ENCODE data around the gene RFX4. TPM values are rescaled to one million over a fixed set of nuclear protein-coding genes. Genes with fewer than 3 reads are reported as not detected.

RFX4 gene
- total RNA-seq, 1 donor from 2014 or later, result not detected

GRCh38 chr12:106750524-106750923, 167.7 kb downstream of the RFX4 start:
- intact Hi-C loops (cut with micrococcal nuclease), result no loop called here
- TF ChIP-seq, protein P1, sequence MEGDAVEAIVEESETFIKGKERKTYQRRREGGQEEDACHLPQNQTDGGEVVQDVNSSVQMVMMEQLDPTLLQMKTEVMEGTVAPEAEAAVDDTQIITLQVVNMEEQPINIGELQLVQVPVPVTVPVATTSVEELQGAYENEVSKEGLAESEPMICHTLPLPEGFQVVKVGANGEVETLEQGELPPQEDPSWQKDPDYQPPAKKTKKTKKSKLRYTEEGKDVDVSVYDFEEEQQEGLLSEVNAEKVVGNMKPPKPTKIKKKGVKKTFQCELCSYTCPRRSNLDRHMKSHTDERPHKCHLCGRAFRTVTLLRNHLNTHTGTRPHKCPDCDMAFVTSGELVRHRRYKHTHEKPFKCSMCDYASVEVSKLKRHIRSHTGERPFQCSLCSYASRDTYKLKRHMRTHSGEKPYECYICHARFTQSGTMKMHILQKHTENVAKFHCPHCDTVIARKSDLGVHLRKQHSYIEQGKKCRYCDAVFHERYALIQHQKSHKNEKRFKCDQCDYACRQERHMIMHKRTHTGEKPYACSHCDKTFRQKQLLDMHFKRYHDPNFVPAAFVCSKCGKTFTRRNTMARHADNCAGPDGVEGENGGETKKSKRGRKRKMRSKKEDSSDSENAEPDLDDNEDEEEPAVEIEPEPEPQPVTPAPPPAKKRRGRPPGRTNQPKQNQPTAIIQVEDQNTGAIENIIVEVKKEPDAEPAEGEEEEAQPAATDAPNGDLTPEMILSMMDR (IDR thresholded peaks at IDR 0.05; ENCODE audit: borderline replicate concordance), result no peak
- no peak for DNase-seq

GRCh38 chr12:106753526-106753925, 170.7 kb downstream of the RFX4 start:
- Histone ChIP-seq H3K27ac (replicated peaks) (no peak overlapping the region), H3K4me1 (peaks cover 14% of the 10 kb centered on the region), H3K9me3 (replicated peaks) (no peaks in the 10 kb centered on the region), H3K36me3 (no peaks in the 10 kb centered on the region), H3K4me3 (no peak overlapping the region), H3K27me3 (ENCODE audit: low read depth) (no peaks in the 10 kb centered on the region)
- intact Hi-C loops (cut with micrococcal nuclease), result no loop called here
- no peak for DNase-seq
- TF ChIP-seq, protein P1 (IDR thresholded peaks at IDR 0.05; ENCODE audit: borderline replicate concordance), result no peak

More at GRCh38 chr12:106750524-106750923, 167.7 kb downstream of the RFX4 start:
- H3K4me3 ChIP-seq, result no peak overlapping the region
- H3K4me1 ChIP-seq, result no peaks in the 10 kb centered on the region
- H3K27me3 ChIP-seq (ENCODE audit: low read depth), result no peaks in the 10 kb centered on the region
- no peaks in the 10 kb centered on the region for H3K9me3 ChIP-seq (replicated peaks)
- H3K27ac ChIP-seq (replicated peaks), result no peak overlapping the region
- no peaks in the 10 kb centered on the region for H3K36me3 ChIP-seq

- no peak for DNase-seq
- intact Hi-C loops (cut with micrococcal nuclease), result no loop called here
- no peaks in the 10 kb centered on the region for H3K9me3 ChIP-seq (replicated peaks)
- no peaks in the 10 kb centered on the region for H3K27me3 ChIP-seq (ENCODE audit: low read depth)
- H3K27ac ChIP-seq (replicated peaks), result no peak overlapping the region
- TF ChIP-seq, protein P1 (IDR thresholded peaks at IDR 0.05; ENCODE audit: borderline replicate concordance), result no peak
- H3K36me3 ChIP-seq, result no peaks in the 10 kb centered on the region
- no peak overlapping the region for H3K4me3 ChIP-seq
- H3K4me1 ChIP-seq, result peaks cover 23% of the 10 kb centered on the region
Observed at GRCh38 chr12:106754331-106754730, 171.5 kb downstream of the RFX4 start.

DNA sequence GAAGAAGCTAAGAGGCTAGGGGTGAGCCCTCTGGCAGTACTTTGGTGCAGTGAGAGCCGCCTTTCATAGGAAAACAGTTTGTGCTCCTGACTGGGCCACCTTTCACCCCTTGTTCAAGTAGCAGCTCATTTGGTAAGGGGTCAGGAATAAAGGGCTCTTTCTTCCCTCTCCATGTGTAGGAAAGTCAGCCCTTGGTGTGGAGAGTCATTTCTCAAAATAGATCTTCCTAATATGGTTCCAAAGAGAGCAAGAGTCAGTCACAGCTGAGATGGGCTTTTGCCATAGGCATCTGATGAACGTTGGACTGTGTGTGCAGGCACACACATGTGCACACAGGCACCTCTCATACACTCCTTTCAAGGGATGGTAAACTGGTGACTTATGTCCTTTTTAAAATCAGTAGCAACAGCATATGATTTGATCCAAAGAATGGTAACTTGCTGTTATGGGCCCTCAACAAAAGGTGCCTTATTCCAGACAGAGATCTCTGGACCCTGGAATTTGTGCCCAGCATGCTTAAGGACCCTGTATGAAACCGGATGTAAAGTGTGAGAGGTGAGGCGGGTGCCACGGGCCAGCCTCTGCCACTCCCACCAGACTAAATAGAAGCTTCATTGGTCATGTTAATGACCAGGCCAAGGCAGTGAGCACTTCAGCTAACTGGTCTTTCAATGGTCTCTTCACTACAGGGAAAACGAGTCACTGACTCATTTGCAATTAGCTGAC, 175.0 kb downstream of the RFX4 start:
- TF ChIP-seq, protein P1 (IDR thresholded peaks at IDR 0.05; ENCODE audit: borderline replicate concordance), result no peak
- intact Hi-C loops (cut with micrococcal nuclease), result no loop called here
- DNase-seq, result no peak
- peaks cover 36% of the 10 kb centered on the region for H3K4me1 ChIP-seq
- no peak overlapping the region for H3K4me3 ChIP-seq
- H3K36me3 ChIP-seq, result no peaks in the 10 kb centered on the region
- H3K9me3 ChIP-seq (replicated peaks), result no peaks in the 10 kb centered on the region
- H3K27ac ChIP-seq (replicated peaks), result peak overlapping the region; percentile 12
- H3K27me3 ChIP-seq (ENCODE audit: low read depth), result no peaks in the 10 kb centered on the region

GRCh38 chr12:106758349-106759110, 175.7 kb downstream of the RFX4 start:
- Histone ChIP-seq H3K4me3 (no peak overlapping the region), H3K27me3 (ENCODE audit: low read depth) (no peaks in the 10 kb centered on the region), H3K9me3 (replicated peaks) (no peaks in the 10 kb centered on the region), H3K4me1 (peaks cover 36% of the 10 kb centered on the region), H3K27ac (replicated peaks) (peak overlapping the region; percentile 12), H3K36me3 (no peaks in the 10 kb centered on the region)
- intact Hi-C loops (cut with micrococcal nuclease), result no loop called here
- no peak for DNase-seq
- TF ChIP-seq, protein P1 (IDR thresholded peaks at IDR 0.05; ENCODE audit: borderline replicate concordance), result no peak
